Right ventricle myocardium inferior (tissue), 1 donor: Measurements from ENCODE around the gene MCU. TPM values are rescaled to one million over a fixed set of nuclear protein-coding genes. Genes with fewer than 3 reads are reported as not detected.
A peak's percentile ranks its signal among the peaks of the same experiment; 100 is the strongest.
"Not testable (repeated sequence)": the region's sequence is repeated elsewhere in the genome, so short reads cannot be mapped to it uniquely, and the experiment has no call there.

ENCODE experiments used
- ATAC-seq: fragments of 200-7000 bp; cut with Tn5 transposase; one replicate; pipeline ENCODE4 v1.9.1; 2020; ENCODE audit warnings: mild to moderate bottlenecking, moderate library complexity
- DNase-seq: peaks from one replicate; pipeline ENCODE4 v3.0.0; 2021; ENCODE audit errors: missing footprints
- intact Hi-C: fragments of 100-400 bp; cut with DNase I; formaldehyde crosslinking; loops from one replicate; pipeline ENCODE4 v1.11.0; 2022
- total RNA-seq: library from RNA; stranded (reverse); fragmentation: NEBNext Ultra II Directional; extraction: Animal tissue kit (Norgen Biotek cat#: 25700); gene quantifications from one replicate; pipeline ENCODE4 v1.2.1, GENCODE V29; 2021
- donor health status: DM: no; HTN: yes; CAD: no; lungs with severe emphysema.

Gene MCU
- total RNA-seq, 1 donor from 2014 or later: 15.1 TPM

DNA sequence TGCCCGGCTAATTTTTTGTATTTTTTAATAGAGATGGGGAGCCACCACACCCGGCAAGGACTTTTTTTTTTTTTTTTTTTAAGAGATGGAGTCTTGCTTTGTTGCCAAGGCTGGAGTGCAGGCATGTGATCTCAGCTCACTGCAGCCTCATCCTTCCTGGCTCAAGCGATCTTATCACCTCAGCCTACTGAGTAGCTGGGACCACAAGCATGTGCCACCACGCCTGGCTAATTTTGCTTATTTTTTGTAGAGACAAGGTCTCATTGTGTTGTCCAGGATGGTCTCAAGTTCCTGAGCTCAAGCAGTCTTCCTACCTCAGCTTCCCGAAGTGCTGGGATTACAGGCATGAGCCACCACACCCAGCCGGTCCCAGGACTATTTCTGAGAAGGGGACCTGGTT lies 9.3 kb upstream of the MCU start:
- no peak for DNase-seq
- intact Hi-C loops: no loop called here
- no peak for ATAC-seq

DNA sequence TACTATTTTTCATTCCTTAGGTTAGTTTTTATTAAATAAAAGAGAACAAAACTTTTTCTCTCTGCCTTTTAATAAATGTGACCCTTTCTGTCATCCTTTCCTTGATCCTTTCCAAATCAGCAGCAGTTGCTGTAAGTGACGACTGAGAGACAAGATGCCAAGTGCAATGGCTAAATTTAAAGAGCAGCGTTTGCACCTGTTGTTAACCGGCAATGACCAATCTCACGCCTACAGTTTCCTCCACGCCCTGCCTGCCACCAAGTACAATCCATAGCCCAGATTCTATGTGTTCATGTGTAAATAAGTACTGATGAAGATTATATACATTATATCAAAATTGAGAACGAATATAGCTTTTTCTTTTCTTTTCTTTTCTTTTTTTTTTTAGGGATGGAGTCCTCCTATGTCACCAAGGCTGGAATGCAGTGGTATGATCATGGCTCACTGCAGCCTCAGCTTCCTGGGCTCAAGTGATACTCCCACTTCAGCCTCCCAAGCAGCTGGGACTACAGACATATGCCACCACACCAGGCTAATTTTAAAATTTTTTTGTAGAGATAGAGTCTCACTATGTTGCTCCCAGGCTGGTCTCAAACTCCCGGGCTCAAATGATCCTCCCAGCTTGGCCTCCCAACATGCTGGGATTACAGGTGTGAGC lies 6.5 kb upstream of the MCU start:
- ATAC-seq: no peak
- intact Hi-C loops: no loop called here
- no peak for DNase-seq

DNA sequence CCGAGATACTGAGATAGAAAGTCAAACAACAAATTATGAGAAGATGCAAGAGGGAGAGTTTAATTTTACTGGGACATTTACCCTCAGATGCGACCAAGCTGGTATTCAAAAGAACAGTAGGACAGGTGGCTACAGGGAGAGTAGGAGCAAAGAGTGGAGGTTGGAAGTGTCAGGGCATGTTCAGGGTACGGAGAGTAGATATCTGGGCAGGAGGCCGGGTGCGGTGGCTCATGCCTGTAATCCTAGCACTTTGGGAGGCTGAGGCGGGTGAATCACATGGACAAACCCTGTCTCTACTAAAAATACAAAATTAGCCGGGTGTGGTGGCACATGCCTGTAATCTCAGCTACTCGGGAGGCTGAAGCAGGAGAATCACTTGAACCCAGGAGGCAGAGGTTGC lies 5.5 kb upstream of the MCU start:
- DNase-seq, intact Hi-C loops, ATAC-seq: not testable (repeated sequence)

DNA sequence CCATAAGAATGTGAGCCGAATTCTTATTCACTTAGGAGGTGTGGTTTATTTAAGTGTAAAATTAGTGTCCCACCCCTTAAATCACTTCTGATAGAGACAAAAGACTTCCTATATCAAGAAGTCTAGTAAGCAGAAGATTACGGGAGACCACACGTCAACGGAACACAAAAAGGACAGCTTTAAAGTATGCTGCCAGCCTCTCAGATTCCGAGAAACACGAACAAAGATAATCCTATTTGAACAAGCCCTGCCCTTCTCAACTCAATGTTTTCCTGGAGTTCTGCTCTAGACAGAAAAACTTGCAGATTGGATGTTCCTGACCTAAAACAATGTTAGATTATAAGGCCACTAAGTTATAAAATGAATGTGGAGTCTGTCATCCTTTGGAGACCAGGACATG lies 4.9 kb upstream of the MCU start:
- ATAC-seq (no peak), DNase-seq (no peak)
- intact Hi-C loops: no loop called here

DNA sequence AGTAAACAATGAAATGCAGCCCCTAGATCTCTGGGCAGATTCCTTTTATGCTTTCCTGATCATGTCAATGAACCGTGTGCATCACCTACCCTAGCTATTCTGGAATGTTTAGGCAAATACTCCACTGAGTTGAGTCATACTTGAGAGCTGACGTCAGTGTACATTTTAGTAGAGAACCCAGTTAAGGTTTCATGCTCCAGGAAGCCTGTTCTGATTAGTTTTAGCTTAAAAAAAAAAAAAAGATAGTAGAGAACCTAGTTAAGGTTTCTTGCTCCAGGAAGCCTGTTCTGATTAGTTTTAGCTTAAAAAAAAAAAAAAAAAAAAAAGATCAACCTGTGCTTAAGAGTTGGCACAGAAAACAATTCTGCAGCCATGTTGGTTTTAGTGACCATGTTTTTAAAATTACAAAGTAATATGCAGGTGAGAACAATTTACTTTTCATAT lies 3.7 kb upstream of the MCU start:
- ATAC-seq (no peak), DNase-seq (no peak)
- intact Hi-C loops: no loop called here

DNA sequence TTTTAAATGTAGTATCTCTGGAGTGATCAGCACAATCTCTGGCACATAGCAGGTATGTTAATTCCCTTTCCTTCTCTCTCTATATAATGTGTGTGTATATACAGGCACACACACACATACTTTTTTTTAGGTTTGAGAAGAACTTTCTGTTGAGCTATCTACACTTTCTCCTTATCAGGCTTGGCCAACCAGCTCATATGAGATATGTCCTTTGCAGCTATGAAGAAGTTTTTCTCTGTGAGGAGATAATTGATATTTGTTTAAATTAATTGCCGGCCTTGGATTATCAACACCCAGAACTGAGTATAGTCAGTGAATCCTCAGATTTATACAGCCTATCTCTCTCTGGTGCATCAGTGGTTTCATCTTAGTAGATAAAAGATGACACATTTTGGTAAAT lies 2.3 kb upstream of the MCU start:
- ATAC-seq: no peak
- no peak for DNase-seq
- intact Hi-C loops: loop anchor here (5.0 kb wide), 1 partner anchor 62 kb away; the partner anchor contains the start of gene MICU1

DNA sequence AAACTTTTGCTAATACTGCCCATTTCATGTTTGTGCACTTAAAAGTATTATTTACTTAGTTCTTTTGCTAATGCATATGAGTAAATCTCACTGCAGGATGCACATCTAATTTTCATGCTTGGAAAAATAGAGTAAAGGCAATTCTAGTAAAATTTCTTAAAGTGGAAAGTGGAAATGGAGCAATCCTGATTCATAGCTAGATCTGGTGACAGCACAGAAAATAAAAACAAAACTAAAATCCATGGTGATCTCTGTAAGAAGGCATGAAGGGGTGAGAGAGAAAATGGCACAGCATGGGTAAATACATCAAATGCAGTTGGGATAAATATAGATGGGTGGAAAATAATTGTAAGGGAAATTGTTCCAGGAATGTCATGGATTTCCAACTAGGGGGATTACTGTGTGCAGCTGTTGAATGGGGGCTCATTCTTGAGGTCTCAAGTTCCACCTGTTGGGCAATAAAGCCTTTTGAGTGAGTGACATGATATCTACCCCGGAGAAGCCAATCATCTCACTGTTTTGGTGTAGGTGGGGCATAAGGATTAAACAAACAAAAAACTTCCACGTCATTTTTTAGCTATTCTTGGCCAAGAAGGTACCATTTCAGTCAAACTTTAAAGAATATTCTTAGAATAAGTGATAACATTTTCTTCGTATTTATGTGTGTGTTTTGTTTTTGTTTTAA lies 1.7 kb upstream of the MCU start:
- no peak for ATAC-seq
- intact Hi-C loops: loop anchor here (5.0 kb wide), 1 partner anchor 63 kb away; the partner anchor contains the start of gene MICU1

DNA sequence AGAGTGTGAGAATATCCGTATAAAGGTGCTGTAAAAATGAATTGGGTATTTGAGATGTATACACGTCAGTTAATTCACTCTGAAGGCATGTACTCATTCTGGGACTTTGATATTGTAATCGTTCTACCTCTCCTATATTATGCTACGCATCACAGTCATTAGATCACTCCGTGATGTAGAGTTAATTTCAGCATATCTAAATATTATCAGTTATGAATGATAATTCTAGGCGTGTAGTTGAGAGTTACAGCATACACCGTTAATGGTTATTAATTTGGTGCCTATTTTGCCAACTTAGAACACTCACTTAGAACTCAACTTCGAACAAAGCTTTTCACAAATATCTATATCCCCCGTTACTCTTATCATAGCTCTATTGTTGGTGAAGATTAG lies 477 bp upstream of the MCU start:
- DNase-seq: no peak
- no peak for ATAC-seq
- intact Hi-C loops: loop anchor here (5.0 kb wide), 1 partner anchor 64 kb away; the partner anchor contains the start of gene MICU1

More for the DNA sequence above, 1.7 kb upstream of the MCU start:
- DNase-seq: no peak

DNA sequence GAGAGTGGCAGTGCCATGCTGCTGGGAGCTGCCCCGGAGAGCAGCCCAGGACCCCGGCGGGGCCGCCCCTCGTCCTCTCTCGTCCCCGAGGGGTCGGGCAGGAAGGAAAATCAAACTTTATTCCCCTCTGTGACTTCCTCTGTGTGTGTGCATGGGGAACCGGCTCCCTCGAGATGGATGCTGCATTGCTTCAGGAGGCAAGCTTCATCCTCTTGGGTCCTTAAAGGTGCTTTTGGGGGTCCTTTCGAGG lies 726 bp downstream of the MCU start:
- intact Hi-C loops: loop anchor here (2.0 to 5.0 kb wide), 2 partner anchors 65 to 142 kb away; partner anchors contain the start of gene MICU1
- ATAC-seq (no peak), DNase-seq (no peak)

DNA sequence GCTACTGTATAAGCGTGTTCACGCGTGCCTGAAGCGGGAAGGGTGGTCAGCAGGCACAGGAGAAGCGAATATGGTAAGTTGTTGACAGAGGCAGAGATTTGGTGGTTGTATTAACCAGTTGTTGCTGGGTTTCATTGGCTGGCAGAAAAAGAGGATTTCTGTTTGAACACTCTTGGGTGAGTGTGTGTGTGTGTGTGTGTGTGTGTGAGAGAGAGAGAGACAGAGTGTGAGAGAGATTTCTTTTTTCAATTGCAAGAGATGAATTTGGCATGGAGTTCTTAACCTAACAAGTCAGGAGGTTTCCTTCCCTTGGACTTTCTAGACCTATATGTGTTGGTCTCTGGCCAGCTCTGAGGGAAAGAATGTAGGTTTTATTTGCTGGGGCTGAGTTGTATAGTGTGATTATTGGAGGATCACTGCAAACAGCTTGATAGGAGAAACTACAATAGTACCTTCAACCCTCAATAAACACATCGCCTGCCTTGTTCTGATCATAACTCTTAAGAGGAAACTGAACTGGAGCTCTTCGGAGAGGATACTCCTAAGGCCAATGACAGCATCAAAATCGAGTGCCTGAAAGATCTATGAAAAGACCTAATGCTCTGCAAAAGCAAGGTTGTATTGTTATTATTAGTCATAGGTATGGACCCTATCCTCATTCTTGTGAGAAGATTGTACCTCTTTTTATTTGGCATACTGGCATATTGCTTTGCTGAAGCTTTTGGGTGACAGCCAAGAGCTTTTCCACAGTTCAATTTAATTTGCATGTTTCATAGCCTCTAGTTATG lies 1.2 kb downstream of the MCU start:
- intact Hi-C loops: loop anchor here (2.0 to 5.0 kb wide), 2 partner anchors 66 to 142 kb away; partner anchors contain the start of gene MICU1
- DNase-seq (no peak), ATAC-seq (no peak)

DNA sequence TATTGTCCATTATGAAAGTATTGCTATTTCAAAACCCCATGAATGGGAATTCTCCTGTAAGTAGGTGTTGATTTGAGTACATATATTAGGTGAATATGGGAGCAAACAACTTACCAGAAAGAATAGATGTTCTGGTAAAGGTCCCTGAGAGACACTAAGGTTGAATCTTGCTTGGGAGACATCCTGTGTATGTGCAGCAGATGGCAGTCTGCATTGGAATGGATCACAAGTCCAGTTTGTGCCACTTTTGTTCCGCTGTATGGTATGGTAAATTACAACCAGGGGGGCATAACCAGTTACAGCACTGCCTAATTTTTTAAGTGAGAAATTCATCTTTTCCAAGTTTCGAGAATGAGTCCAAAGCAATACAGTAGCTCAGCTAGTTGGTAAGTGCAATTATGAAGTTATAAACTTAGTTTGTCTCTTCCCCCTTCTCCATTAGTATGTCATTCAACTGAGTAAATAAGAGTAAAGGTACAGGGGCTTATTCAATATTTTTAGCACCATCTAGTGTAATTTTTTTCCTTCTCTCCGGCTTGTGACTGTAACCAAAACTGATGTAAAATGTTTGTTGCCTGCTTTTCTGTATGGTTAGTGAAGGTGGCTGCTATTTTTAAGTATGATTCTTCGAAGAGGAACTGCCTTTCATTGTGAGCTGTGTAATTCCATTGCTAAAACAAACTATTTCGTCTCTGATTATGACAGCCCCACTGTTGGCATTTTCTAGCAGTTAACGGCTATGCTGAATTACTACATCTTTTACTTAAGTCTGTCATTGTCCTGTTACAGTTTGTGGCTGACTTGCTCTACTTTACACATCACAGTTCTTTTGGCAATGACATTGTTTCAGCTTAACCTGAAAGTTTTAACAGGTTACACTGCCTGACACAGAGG lies 2.8 kb downstream of the MCU start:
- intact Hi-C loops: loop anchor here (5.0 kb wide), 1 partner anchor 67 kb away; the partner anchor contains the start of gene MICU1
- DNase-seq (no peak), ATAC-seq (no peak)

DNA sequence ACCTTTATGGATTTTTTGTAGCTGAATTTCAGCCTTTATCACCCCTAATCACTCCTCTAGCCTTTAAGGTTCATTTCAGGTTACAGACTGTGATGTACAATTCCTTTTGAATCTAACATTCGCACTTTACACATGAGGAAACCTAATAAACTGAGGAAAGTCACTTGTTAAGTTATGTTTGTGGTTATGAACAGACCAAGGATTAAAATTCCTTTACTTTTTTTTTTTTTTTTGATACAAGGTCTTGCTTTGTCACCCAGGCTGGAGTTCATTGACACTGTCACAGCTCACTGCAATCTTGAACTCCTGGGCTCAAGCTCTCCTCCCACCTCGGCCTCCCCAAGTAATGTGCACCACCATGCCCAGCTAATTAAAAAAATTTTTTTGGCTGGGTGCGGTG lies 3.6 kb downstream of the MCU start:
- no peak for DNase-seq
- ATAC-seq: no peak
- intact Hi-C loops: no loop called here

DNA sequence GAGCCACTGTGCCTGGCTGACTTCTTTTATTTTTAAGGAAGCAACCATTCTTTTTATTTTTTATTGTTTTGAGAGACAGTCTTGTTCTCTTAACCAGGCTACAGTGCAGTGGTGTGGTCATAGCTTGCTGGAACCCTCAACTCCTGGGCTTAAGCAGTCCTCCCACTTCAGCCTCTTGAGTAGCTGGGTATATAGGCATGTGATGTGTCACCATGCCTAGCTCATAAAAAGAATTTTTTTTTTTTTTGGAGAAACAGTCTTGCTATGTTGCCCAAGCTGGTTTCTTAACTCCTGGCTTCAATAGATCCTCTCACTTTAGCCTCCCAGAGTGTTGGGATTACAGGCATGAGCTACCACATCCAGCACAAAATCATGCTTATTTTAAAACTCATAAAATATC lies 5.8 kb downstream of the MCU start:
- DNase-seq: no peak
- intact Hi-C loops: no loop called here
- ATAC-seq: no peak

DNA sequence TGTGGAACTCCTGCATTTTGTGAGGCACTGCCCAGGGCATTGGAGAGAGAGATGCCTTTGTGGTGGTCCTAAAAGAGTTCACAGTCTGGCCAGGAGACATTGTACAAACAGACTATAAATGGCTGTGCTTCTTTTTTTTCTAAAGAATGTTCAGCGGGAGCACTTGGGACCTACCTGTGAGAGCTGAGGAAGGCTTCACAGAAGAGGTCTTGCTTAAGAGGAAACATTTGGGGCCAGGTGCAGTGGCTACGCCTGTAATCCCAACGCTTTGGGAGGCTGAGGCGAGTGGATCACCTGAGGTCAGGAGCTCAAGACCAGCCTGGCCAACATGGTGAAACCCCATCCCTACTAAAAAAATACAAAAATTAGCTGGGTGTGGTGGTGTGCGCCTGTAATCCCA lies 10.5 kb downstream of the MCU start:
- intact Hi-C loops, ATAC-seq, DNase-seq: not testable (repeated sequence)

DNA sequence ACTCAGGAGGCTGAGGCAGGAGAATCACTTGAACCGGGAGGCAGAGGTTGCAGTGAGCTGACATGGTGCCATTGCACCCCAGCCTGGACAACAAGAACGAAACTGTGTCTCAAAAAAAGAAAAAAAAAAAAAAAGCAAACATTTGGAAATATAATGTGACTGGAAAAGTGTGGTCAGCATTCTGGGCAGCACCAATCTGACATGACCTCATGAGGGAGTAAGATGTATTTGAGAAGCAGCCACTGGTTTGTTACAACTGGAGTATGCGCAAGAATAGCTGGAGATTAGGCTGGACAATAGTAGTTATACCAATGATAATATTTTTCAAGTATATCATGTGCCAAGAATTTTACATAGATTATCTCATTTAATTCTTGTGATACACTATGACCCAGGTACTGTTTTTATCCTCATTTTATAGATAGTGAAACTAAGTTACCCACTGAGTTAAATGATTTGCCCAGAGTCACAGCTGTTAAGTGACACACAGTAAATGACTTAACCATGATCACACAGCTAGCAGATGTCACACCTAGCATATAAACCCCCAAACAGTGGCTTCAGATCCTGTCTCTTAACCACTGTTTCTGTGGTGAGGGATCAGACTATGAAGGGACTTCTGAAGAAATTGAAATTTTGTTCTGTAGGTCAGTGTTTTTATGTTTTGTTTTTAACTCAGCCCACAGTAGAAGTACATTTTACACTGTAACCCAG lies 11.1 kb downstream of the MCU start:
- DNase-seq (no peak), ATAC-seq (peak; percentile 57)
- intact Hi-C loops: no loop called here

DNA sequence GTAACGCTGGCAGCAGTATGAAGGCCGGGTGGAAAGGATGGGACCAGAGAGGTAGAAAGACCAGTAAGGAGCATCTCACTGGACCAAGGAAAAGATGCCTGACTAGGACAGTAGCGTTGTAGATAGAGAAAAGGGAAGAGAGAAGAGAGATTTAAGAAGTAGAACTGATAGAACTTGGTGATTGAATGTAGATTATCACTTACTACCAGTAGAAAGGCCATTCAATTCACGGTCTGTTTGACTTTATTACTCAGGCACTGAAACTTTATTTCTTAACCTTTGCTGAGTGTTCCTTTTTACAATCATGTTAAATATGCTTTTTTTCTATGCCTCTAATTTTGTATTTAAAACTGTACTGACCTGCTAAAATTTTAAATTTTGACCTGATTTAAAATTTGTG lies 12.2 kb downstream of the MCU start:
- intact Hi-C loops: no loop called here
- no peak for DNase-seq
- no peak for ATAC-seq

DNA sequence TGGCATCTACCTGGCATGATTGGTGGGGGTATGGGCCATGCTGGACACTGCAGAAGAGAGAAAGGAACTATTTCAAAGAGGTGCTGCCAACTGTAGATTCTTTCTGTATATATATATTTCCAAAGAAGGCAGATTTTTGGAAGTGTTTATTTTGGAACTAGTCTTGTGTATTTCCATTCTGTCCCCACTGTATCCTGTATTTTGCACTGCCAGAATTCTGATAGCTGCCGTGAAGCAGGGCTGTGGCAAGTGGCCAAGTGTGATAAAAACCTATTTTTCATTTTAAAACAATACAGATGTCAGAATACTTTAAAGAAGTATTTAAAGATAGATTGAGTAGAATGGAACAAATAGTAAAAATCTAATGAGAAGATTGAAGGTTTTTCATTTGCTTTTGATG lies 17.1 kb downstream of the MCU start:
- DNase-seq (no peak), ATAC-seq (no peak)

DNA sequence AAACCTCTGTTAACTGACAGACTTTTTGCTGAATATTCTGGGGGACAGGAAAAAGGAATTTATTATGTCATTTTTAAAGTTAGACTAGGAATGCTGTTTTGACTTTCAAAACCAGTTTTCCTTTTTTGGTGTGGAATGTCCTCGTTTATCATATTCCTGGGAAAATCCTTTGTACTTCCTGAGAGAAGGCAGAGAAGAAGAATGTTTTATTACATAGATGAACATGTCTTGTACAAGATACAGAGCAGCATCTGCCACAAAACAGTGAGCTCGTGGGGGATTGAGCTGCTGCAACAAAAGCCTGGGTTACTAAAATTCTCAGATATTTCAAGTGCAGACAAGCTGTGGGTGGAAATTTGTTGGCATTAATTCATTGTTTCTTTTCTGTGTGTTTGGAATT lies 20.2 kb downstream of the MCU start:
- intact Hi-C loops: no loop called here
- ATAC-seq: no peak

More for the DNA sequence above, 17.1 kb downstream of the MCU start:
- intact Hi-C loops: no loop called here

More for the DNA sequence above, 20.2 kb downstream of the MCU start:
- no peak for DNase-seq
